HepG2 (cell line): ENCODE results near the gene PTPRD.

ENCODE experiments used
- RFX5 ChIP-seq: IDR thresholded peaks from 2 replicates; pipeline ENCODE4 v1.6.1; 2011; ENCODE audit warnings: low read depth, low read length, improper control_type of control experiment
- SIN3A ChIP-seq: IDR thresholded peaks from 2 replicates; pipeline ENCODE4 v1.6.1; 2011; ENCODE audit warnings: low read depth, mild to moderate bottlenecking, control low read depth, low read length, borderline replicate concordance
- TF ChIP-seq, protein P1 (sequence below): sonication (generic); formaldehyde crosslinking; IDR thresholded peaks from 2 replicates; pipeline ENCODE4 v1.5.0; 2020; ENCODE audit warnings: mild to moderate bottlenecking, missing genetic modification reagents, moderate library complexity
- TF ChIP-seq, protein P2 (sequence below): IDR thresholded peaks from 2 replicates; pipeline ENCODE4 v1.6.1; 2012; ENCODE audit warnings: low read depth, low read length, improper control_type of control experiment
- TF ChIP-seq, protein P3 (sequence below), 2 experiments: sonication (generic) in 1 of 2; formaldehyde crosslinking in 1 of 2; IDR thresholded peaks; 2 replicates each; pipeline versions ENCODE4 v1.5.1 to v1.6.1; 2011 to 2020; ENCODE audit warnings: borderline replicate concordance in 1 of 2, low read depth in 1 of 2, low read length in 1 of 2, mild to moderate bottlenecking in 1 of 2, missing genetic modification reagents in 1 of 2, moderate library complexity in 1 of 2

DNA sequence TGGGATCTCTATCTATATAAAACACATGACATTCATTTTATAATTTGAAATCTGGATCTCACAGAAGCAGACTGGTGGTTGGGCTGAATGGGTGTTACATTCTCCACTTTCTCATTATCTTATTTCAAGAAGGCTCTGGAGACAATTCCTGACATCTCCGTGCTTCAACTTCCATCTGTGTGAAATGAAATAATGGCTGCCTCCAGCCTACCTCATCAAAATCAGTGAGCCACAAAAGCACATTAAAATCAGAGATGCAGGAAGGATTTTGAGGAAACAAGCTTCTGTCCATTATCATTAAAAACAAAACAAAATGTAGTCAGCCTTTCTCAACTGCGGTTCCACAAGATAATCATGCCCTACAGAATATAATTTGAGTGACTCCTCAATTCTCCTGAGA, 1854.9 kb downstream of the PTPRD start:
- TF ChIP-seq RFX5 (no peak), SIN3A (no peak)
- TF ChIP-seq, protein P1, sequence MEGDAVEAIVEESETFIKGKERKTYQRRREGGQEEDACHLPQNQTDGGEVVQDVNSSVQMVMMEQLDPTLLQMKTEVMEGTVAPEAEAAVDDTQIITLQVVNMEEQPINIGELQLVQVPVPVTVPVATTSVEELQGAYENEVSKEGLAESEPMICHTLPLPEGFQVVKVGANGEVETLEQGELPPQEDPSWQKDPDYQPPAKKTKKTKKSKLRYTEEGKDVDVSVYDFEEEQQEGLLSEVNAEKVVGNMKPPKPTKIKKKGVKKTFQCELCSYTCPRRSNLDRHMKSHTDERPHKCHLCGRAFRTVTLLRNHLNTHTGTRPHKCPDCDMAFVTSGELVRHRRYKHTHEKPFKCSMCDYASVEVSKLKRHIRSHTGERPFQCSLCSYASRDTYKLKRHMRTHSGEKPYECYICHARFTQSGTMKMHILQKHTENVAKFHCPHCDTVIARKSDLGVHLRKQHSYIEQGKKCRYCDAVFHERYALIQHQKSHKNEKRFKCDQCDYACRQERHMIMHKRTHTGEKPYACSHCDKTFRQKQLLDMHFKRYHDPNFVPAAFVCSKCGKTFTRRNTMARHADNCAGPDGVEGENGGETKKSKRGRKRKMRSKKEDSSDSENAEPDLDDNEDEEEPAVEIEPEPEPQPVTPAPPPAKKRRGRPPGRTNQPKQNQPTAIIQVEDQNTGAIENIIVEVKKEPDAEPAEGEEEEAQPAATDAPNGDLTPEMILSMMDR (CRISPR knock-in tag), result no peak
- TF ChIP-seq, protein P2, sequence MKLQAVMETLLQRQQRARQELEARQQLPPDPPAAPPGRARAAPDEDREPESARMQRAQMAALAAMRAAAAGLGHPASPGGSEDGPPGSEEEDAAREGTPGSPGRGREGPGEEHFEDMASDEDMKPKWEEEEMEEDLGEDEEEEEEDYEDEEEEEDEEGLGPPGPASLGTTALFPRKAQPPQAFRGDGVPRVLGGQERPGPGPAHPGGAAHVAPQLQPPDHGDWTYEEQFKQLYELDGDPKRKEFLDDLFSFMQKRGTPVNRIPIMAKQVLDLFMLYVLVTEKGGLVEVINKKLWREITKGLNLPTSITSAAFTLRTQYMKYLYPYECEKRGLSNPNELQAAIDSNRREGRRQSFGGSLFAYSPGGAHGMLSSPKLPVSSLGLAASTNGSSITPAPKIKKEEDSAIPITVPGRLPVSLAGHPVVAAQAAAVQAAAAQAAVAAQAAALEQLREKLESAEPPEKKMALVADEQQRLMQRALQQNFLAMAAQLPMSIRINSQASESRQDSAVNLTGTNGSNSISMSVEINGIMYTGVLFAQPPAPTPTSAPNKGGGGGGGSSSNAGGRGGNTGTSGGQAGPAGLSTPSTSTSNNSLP, result no peak
- TF ChIP-seq, protein P3, sequence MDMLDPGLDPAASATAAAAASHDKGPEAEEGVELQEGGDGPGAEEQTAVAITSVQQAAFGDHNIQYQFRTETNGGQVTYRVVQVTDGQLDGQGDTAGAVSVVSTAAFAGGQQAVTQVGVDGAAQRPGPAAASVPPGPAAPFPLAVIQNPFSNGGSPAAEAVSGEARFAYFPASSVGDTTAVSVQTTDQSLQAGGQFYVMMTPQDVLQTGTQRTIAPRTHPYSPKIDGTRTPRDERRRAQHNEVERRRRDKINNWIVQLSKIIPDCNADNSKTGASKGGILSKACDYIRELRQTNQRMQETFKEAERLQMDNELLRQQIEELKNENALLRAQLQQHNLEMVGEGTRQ (IDR thresholded peaks at IDR 0.05; ENCODE audit: low read depth, low read length), result no peak
- TF ChIP-seq, protein P3 (CRISPR knock-in tag; IDR thresholded peaks at IDR 0.05; ENCODE audit: borderline replicate concordance), result no peak
